SIG-M5 treated with dmso at 0.1 percent for 504 hours (cell line): ENCODE measurements around the gene DZIP3.
"Not testable (repeated sequence)": the region's sequence is repeated elsewhere in the genome, so short reads cannot be mapped to it uniquely, and the experiment has no call there.

Experiments
- DNase-seq: peaks from one replicate; lab custom pipeline; 2025; ENCODE audit not compliant: unreplicated experiment; lab: John Stamatoyannopoulos, UW

Gene DZIP3

GRCh38 chr3:108599677-108600409 is 10.3 kb downstream of the DZIP3 start:
- no peak for DNase-seq

GRCh38 chr3:108602249-108602934 is 12.9 kb downstream of the DZIP3 start:
- no peak for DNase-seq

GRCh38 chr3:108602935-108603294 is 13.4 kb downstream of the DZIP3 start:
- no peak for DNase-seq

- no peak for DNase-seq
Measured at GRCh38 chr3:108603691-108604090, 14.2 kb downstream of the DZIP3 start.

- no peak for DNase-seq
Measured at GRCh38 chr3:108605028-108605427, 15.5 kb downstream of the DZIP3 start.

- no peak for DNase-seq
Measured at GRCh38 chr3:108605491-108605890, 16.0 kb downstream of the DZIP3 start.

- no peak for DNase-seq
Measured at GRCh38 chr3:108608750-108609149, 19.2 kb downstream of the DZIP3 start.

- no peak for DNase-seq
Measured at GRCh38 chr3:108610651-108611050, 21.1 kb downstream of the DZIP3 start.

GRCh38 chr3:108616090-108616489 is 26.6 kb downstream of the DZIP3 start:
- DNase-seq = not testable (repeated sequence)

GRCh38 chr3:108620250-108620649 is 30.7 kb downstream of the DZIP3 start:
- peak; percentile 28 for DNase-seq

GRCh38 chr3:108623504-108623903 is 34.0 kb downstream of the DZIP3 start:
- no peak for DNase-seq

- no peak for DNase-seq
Measured at GRCh38 chr3:108629974-108630373, 40.5 kb downstream of the DZIP3 start.

- DNase-seq = no peak
Measured at GRCh38 chr3:108642526-108642925, 53.0 kb downstream of the DZIP3 start.

- no peak for DNase-seq
Measured at GRCh38 chr3:108645364-108645763, 55.8 kb downstream of the DZIP3 start.

GRCh38 chr3:108655664-108656063 is 66.1 kb downstream of the DZIP3 start:
- not testable (repeated sequence) for DNase-seq

GRCh38 chr3:108661699-108662098 is 72.2 kb downstream of the DZIP3 start:
- DNase-seq = no peak

- DNase-seq = peak; percentile 88
Measured at GRCh38 chr3:108662142-108662738, 72.7 kb downstream of the DZIP3 start.

GRCh38 chr3:108664266-108664665 is 74.7 kb downstream of the DZIP3 start:
- no peak for DNase-seq

GRCh38 chr3:108667312-108667711 is 77.8 kb downstream of the DZIP3 start:
- no peak for DNase-seq

- DNase-seq = no peak
Measured at GRCh38 chr3:108669208-108669607, 79.7 kb downstream of the DZIP3 start.

GRCh38 chr3:108672701-108673100 is 83.2 kb downstream of the DZIP3 start:
- no peak for DNase-seq

- DNase-seq = no peak
Measured at GRCh38 chr3:108673988-108674661, 84.6 kb downstream of the DZIP3 start.
